ENCODE measurements around the gene INPP5D. TPM values are rescaled to one million over a fixed set of nuclear protein-coding genes. Genes with fewer than 3 reads are reported as not detected.

Gene INPP5D
- total RNA-seq, 1 experiment from 2014 or later = 17.2 TPM

GRCh38 chr2:233039212-233039845 lies 20.8 kb upstream of the INPP5D start (continued):
- no peak for TF ChIP-seq TEAD1 (CRISPR knock-in tag; IDR thresholded peaks at IDR 0.05)
- TF ChIP-seq FOXJ3 (CRISPR knock-in tag; IDR thresholded peaks at IDR 0.05; ENCODE audit: borderline replicate concordance) = no peak
- TF ChIP-seq, protein P1, sequence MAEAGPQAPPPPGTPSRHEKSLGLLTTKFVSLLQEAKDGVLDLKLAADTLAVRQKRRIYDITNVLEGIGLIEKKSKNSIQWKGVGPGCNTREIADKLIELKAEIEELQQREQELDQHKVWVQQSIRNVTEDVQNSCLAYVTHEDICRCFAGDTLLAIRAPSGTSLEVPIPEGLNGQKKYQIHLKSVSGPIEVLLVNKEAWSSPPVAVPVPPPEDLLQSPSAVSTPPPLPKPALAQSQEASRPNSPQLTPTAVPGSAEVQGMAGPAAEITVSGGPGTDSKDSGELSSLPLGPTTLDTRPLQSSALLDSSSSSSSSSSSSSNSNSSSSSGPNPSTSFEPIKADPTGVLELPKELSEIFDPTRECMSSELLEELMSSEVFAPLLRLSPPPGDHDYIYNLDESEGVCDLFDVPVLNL (CRISPR knock-in tag; IDR thresholded peaks at IDR 0.05; ENCODE audit: borderline replicate concordance, low read depth) = no peak
- TF ChIP-seq MAX (CRISPR knock-in tag; IDR thresholded peaks at IDR 0.05) = no peak
- TF ChIP-seq USF1 (CRISPR knock-in tag; IDR thresholded peaks at IDR 0.05) = no peak
- TF ChIP-seq SOX15 (CRISPR knock-in tag; IDR thresholded peaks at IDR 0.05) = no peak
- TF ChIP-seq ZNF317 (CRISPR knock-in tag; IDR thresholded peaks at IDR 0.05; ENCODE audit: borderline replicate concordance, low read depth) = no peak
- TF ChIP-seq, protein P2, sequence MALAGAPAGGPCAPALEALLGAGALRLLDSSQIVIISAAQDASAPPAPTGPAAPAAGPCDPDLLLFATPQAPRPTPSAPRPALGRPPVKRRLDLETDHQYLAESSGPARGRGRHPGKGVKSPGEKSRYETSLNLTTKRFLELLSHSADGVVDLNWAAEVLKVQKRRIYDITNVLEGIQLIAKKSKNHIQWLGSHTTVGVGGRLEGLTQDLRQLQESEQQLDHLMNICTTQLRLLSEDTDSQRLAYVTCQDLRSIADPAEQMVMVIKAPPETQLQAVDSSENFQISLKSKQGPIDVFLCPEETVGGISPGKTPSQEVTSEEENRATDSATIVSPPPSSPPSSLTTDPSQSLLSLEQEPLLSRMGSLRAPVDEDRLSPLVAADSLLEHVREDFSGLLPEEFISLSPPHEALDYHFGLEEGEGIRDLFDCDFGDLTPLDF (CRISPR knock-in tag; IDR thresholded peaks at IDR 0.05) = no peak

- no peaks in the 10 kb centered on the region for H3K9me3 Mint-ChIP-seq
- H3K27ac Mint-ChIP-seq = no peak overlapping the region
- ChIA-PET POLR2A (no interaction called here), CTCF (interaction anchor here (0.6 to 1.1 kb wide), 3 partner anchors 9 to 180 kb away, joined by 4 to 5 read pairs (median 5); no protein-coding TSS in a partner anchor)
- H3K4me1 Mint-ChIP-seq = no peaks in the 10 kb centered on the region
- DNase-seq (ENCODE audit: low spot score) = no peak
- no peak overlapping the region for H3K4me3 Mint-ChIP-seq
- ATAC-seq = no peak
- H3K27me3 Mint-ChIP-seq (ENCODE audit: low read depth) = no peaks in the 10 kb centered on the region
- H3K36me3 Mint-ChIP-seq = no peaks in the 10 kb centered on the region
- TF ChIP-seq CREB1 (CRISPR knock-in tag; IDR thresholded peaks at IDR 0.05) = no peak
- TF ChIP-seq PRDM15 (CRISPR knock-in tag; IDR thresholded peaks at IDR 0.05) = no peak
- no peak for TF ChIP-seq TEAD4 (CRISPR knock-in tag; IDR thresholded peaks at IDR 0.05)
- TF ChIP-seq, protein P3, sequence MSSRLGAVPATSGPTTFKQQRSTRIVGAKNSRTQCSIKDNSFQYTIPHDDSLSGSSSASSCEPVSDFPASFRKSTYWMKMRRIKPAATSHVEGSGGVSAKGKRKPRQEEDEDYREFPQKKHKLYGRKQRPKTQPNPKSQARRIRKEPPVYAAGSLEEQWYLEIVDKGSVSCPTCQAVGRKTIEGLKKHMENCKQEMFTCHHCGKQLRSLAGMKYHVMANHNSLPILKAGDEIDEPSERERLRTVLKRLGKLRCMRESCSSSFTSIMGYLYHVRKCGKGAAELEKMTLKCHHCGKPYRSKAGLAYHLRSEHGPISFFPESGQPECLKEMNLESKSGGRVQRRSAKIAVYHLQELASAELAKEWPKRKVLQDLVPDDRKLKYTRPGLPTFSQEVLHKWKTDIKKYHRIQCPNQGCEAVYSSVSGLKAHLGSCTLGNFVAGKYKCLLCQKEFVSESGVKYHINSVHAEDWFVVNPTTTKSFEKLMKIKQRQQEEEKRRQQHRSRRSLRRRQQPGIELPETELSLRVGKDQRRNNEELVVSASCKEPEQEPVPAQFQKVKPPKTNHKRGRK (CRISPR knock-in tag; IDR thresholded peaks at IDR 0.05; ENCODE audit: borderline replicate concordance) = no peak
- no peak for TF ChIP-seq TP53 (CRISPR knock-in tag; IDR thresholded peaks at IDR 0.05)
- no peak for TF ChIP-seq RELA (CRISPR knock-in tag; IDR thresholded peaks at IDR 0.05; ENCODE audit: borderline replicate concordance)
- TF ChIP-seq ATF3 (CRISPR knock-in tag; conservative IDR thresholded peaks at IDR 0.05) = no peak
- no peak for TF ChIP-seq ZNF232 (CRISPR knock-in tag; IDR thresholded peaks at IDR 0.05)
- TF ChIP-seq KAT7 (CRISPR knock-in tag; IDR thresholded peaks at IDR 0.05; ENCODE audit: borderline replicate concordance) = no peak
- TF ChIP-seq RORB (CRISPR knock-in tag; IDR thresholded peaks at IDR 0.05) = no peak
- no peak for TF ChIP-seq TCF7 (CRISPR knock-in tag; IDR thresholded peaks at IDR 0.05; ENCODE audit: low read depth)
- TF ChIP-seq ZNF263 (CRISPR knock-in tag; IDR thresholded peaks at IDR 0.05; ENCODE audit: low read depth) = no peak
- no peak for TF ChIP-seq SMAD3 (CRISPR knock-in tag; IDR thresholded peaks at IDR 0.05; ENCODE audit: borderline replicate concordance)
- TF ChIP-seq NFATC4 (CRISPR knock-in tag; IDR thresholded peaks at IDR 0.05) = no peak
- no peak for TF ChIP-seq USF2 (CRISPR knock-in tag; IDR thresholded peaks at IDR 0.05)
- TF ChIP-seq, protein P4, sequence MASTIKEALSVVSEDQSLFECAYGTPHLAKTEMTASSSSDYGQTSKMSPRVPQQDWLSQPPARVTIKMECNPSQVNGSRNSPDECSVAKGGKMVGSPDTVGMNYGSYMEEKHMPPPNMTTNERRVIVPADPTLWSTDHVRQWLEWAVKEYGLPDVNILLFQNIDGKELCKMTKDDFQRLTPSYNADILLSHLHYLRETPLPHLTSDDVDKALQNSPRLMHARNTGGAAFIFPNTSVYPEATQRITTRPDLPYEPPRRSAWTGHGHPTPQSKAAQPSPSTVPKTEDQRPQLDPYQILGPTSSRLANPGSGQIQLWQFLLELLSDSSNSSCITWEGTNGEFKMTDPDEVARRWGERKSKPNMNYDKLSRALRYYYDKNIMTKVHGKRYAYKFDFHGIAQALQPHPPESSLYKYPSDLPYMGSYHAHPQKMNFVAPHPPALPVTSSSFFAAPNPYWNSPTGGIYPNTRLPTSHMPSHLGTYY (CRISPR knock-in tag; IDR thresholded peaks at IDR 0.05) = no peak
These were observed 20.2 kb upstream of the INPP5D start for GRCh38 chr2:233039846-233040530.

Data from WTC11 (cell line).